ENCODE measurements around the gene XKR8. TPM values are rescaled to one million over a fixed set of nuclear protein-coding genes. Genes with fewer than 3 reads are reported as not detected.

The XKR8 gene
- 1.3 TPM for total RNA-seq
- polyA plus RNA-seq, result 5.2 TPM
- long read RNA-seq, donor 1, partial matches to known transcripts, result 0 of 1 reads
- long read RNA-seq, donor 1, other reads (novel, unspliced or antisense), result 0 of 1 reads
- long read RNA-seq, donor 2, partial matches to known transcripts, result 5 of 7 reads
- long read RNA-seq, donor 2, other reads (novel, unspliced or antisense), result 0 of 7 reads
- long read RNA-seq, donor 3, partial matches to known transcripts, result 0 of 2 reads
- long read RNA-seq, donor 3, other reads (novel, unspliced or antisense), result 0 of 2 reads
- long read RNA-seq, donor 4, partial matches to known transcripts, result 0 of 1 reads
- long read RNA-seq, donor 4, other reads (novel, unspliced or antisense), result 0 of 1 reads
- long read RNA-seq, donor 5, result 0 reads
- long read RNA-seq, donor 6, partial matches to known transcripts, result 0 of 1 reads
- long read RNA-seq, donor 6, other reads (novel, unspliced or antisense), result 0 of 1 reads
- long read RNA-seq, donor 7, partial matches to known transcripts, result 0 of 1 reads
- long read RNA-seq, donor 7, other reads (novel, unspliced or antisense), result 0 of 1 reads
- long read RNA-seq, donor 8, partial matches to known transcripts, result 0 of 2 reads
- long read RNA-seq, donor 8, other reads (novel, unspliced or antisense), result 0 of 2 reads
- long read RNA-seq, donor 9, result 0 reads
- long read RNA-seq, donor 10, partial matches to known transcripts, result 0 of 2 reads
- long read RNA-seq, donor 10, other reads (novel, unspliced or antisense), result 0 of 2 reads

- H3K4me3 ChIP-seq (ENCODE audit: low read length in 2 of 2), result peak within 1 kb of the TSS; percentile 82 to 86
- H3K27me3 ChIP-seq (ENCODE audit: control insufficient read depth in 2 of 2, insufficient read depth in 1 of 2, low read length in 1 of 2), result no peaks in the 10 kb centered on the region
- no peaks in the 10 kb centered on the region for H3K9me3 ChIP-seq (ENCODE audit: control insufficient read depth in 2 of 2, insufficient read depth in 1 of 2, low read length in 1 of 2)
- 4% methylated on average over 68 of the region's 68 CpGs for WGBS
- peak within 1 kb of the TSS; percentile 81 to 89 for H3K27ac ChIP-seq (ENCODE audit: low read depth in 1 of 2, low read length in 1 of 2)
- H3K36me3 ChIP-seq (ENCODE audit: control insufficient read depth in 2 of 2, insufficient read depth in 2 of 2, low read length in 1 of 2), result peaks cover 10 to 15% of the 10 kb centered on the region in 2 donors
- peak; percentile 50 to 93 (median 78) for DNase-seq (ENCODE audit: low read depth in 6 of 9, low spot score in 9 of 9)
- peaks cover 14 to 20% of the 10 kb centered on the region in 2 donors for H3K4me1 ChIP-seq (ENCODE audit: control insufficient read depth in 2 of 2, insufficient read depth in 2 of 2, low read length in 2 of 2)
Measured at GRCh38 chr1:27959792-27960603, at the start of gene XKR8. Gene XKR8, plus strand, starts transcription at chr1:27959973. Its CDS starts 97 bp downstream, at chr1:27960070.

GRCh38 chr1:27912429-27912828 lies 47.3 kb upstream of the XKR8 start:
- Histone ChIP-seq H3K4me1 (ENCODE audit: control insufficient read depth in 2 of 2, insufficient read depth in 2 of 2, low read length in 2 of 2) (peaks cover 0 to 14% of the 10 kb centered on the region in 2 donors), H3K36me3 (ENCODE audit: control insufficient read depth in 2 of 2, insufficient read depth in 2 of 2, low read length in 1 of 2) (peaks cover 18 to 42% of the 10 kb centered on the region in 2 donors), H3K27me3 (ENCODE audit: control insufficient read depth in 2 of 2, insufficient read depth in 1 of 2, low read length in 1 of 2) (peaks cover 0 to 6% of the 10 kb centered on the region in 2 donors), H3K27ac (ENCODE audit: low read depth in 1 of 2, low read length in 1 of 2) (no peak overlapping the region), H3K9me3 (ENCODE audit: control insufficient read depth in 2 of 2, insufficient read depth in 1 of 2, low read length in 1 of 2) (peaks cover 2 to 15% of the 10 kb centered on the region in 2 donors), H3K4me3 (ENCODE audit: low read length in 2 of 2) (no peak overlapping the region)
- no peak for DNase-seq (ENCODE audit: low read depth in 6 of 9, low spot score in 9 of 9)
- 100% methylated on average over 1 of the region's 1 CpG for WGBS

- peaks cover 0 to 14% of the 10 kb centered on the region in 2 donors for H3K4me1 ChIP-seq (ENCODE audit: control insufficient read depth in 2 of 2, insufficient read depth in 2 of 2, low read length in 2 of 2)
- peak overlapping the region in 1 of 2 donors; percentile 78 for H3K4me3 ChIP-seq (ENCODE audit: low read length in 2 of 2)
- 63% methylated on average over 7 of the region's 7 CpGs for WGBS
- H3K36me3 ChIP-seq (ENCODE audit: control insufficient read depth in 2 of 2, insufficient read depth in 2 of 2, low read length in 1 of 2), result peaks cover 2 to 20% of the 10 kb centered on the region in 2 donors
- peak overlapping the region; percentile 62 to 74 for H3K27ac ChIP-seq (ENCODE audit: low read depth in 1 of 2, low read length in 1 of 2)
- peaks cover 0 to 9% of the 10 kb centered on the region in 2 donors for H3K27me3 ChIP-seq (ENCODE audit: control insufficient read depth in 2 of 2, insufficient read depth in 1 of 2, low read length in 1 of 2)
- DNase-seq (ENCODE audit: low read depth in 6 of 9, low spot score in 9 of 9), result no peak
- H3K9me3 ChIP-seq (ENCODE audit: control insufficient read depth in 2 of 2, insufficient read depth in 1 of 2, low read length in 1 of 2), result peaks cover 2 to 15% of the 10 kb centered on the region in 2 donors
Measured at GRCh38 chr1:27915082-27915575, 44.6 kb upstream of the XKR8 start.

- no peaks in the 10 kb centered on the region for H3K36me3 ChIP-seq (ENCODE audit: control insufficient read depth in 2 of 2, insufficient read depth in 2 of 2, low read length in 1 of 2)
- H3K9me3 ChIP-seq (ENCODE audit: control insufficient read depth in 2 of 2, insufficient read depth in 1 of 2, low read length in 1 of 2), result no peaks in the 10 kb centered on the region
- peaks cover 0 to 3% of the 10 kb centered on the region in 2 donors for H3K27me3 ChIP-seq (ENCODE audit: control insufficient read depth in 2 of 2, insufficient read depth in 1 of 2, low read length in 1 of 2)
- H3K4me3 ChIP-seq (ENCODE audit: low read length in 2 of 2), result no peak overlapping the region
- no peak for DNase-seq (ENCODE audit: low read depth in 6 of 9, low spot score in 9 of 9)
- 93% methylated on average over 3 of the region's 3 CpGs for WGBS
- H3K4me1 ChIP-seq (ENCODE audit: control insufficient read depth in 2 of 2, insufficient read depth in 2 of 2, low read length in 2 of 2), result no peaks in the 10 kb centered on the region
- H3K27ac ChIP-seq (ENCODE audit: low read depth in 1 of 2, low read length in 1 of 2), result no peak overlapping the region
Measured at GRCh38 chr1:27922272-27922671, 37.5 kb upstream of the XKR8 start.

GRCh38 chr1:27928216-27928954 lies 31.4 kb upstream of the XKR8 start:
- Histone ChIP-seq H3K27me3 (ENCODE audit: control insufficient read depth in 2 of 2, insufficient read depth in 1 of 2, low read length in 1 of 2) (no peaks in the 10 kb centered on the region), H3K4me1 (ENCODE audit: control insufficient read depth in 2 of 2, insufficient read depth in 2 of 2, low read length in 2 of 2) (peaks cover 0 to 2% of the 10 kb centered on the region in 2 donors), H3K36me3 (ENCODE audit: control insufficient read depth in 2 of 2, insufficient read depth in 2 of 2, low read length in 1 of 2) (no peaks in the 10 kb centered on the region), H3K9me3 (ENCODE audit: control insufficient read depth in 2 of 2, insufficient read depth in 1 of 2, low read length in 1 of 2) (no peaks in the 10 kb centered on the region), H3K4me3 (ENCODE audit: low read length in 2 of 2) (no peak overlapping the region), H3K27ac (ENCODE audit: low read depth in 1 of 2, low read length in 1 of 2) (no peak overlapping the region)
- WGBS, result 93% methylated on average over 5 of the region's 5 CpGs
- DNase-seq (ENCODE audit: low read depth in 6 of 9, low spot score in 9 of 9), result no peak

GRCh38 chr1:27931184-27931583 lies 28.6 kb upstream of the XKR8 start:
- H3K9me3 ChIP-seq (ENCODE audit: control insufficient read depth in 2 of 2, insufficient read depth in 1 of 2, low read length in 1 of 2), result no peaks in the 10 kb centered on the region
- peaks cover 4 to 11% of the 10 kb centered on the region in 2 donors for H3K4me1 ChIP-seq (ENCODE audit: control insufficient read depth in 2 of 2, insufficient read depth in 2 of 2, low read length in 2 of 2)
- 97% methylated on average over 6 of the region's 6 CpGs for WGBS
- no peak overlapping the region for H3K4me3 ChIP-seq (ENCODE audit: low read length in 2 of 2)
- no peaks in the 10 kb centered on the region for H3K36me3 ChIP-seq (ENCODE audit: control insufficient read depth in 2 of 2, insufficient read depth in 2 of 2, low read length in 1 of 2)
- H3K27me3 ChIP-seq (ENCODE audit: control insufficient read depth in 2 of 2, insufficient read depth in 1 of 2, low read length in 1 of 2), result peaks cover 0 to 13% of the 10 kb centered on the region in 2 donors
- no peak for DNase-seq (ENCODE audit: low read depth in 6 of 9, low spot score in 9 of 9)
- H3K27ac ChIP-seq (ENCODE audit: low read depth in 1 of 2, low read length in 1 of 2), result no peak overlapping the region

GRCh38 chr1:27931759-27932158 lies 28.0 kb upstream of the XKR8 start:
- no peak for DNase-seq (ENCODE audit: low read depth in 6 of 9, low spot score in 9 of 9)
- H3K27me3 ChIP-seq (ENCODE audit: control insufficient read depth in 2 of 2, insufficient read depth in 1 of 2, low read length in 1 of 2), result peaks cover 0 to 13% of the 10 kb centered on the region in 2 donors
- H3K4me3 ChIP-seq (ENCODE audit: low read length in 2 of 2), result no peak overlapping the region
- WGBS, result 76% methylated on average over 4 of the region's 4 CpGs
- H3K9me3 ChIP-seq (ENCODE audit: control insufficient read depth in 2 of 2, insufficient read depth in 1 of 2, low read length in 1 of 2), result no peaks in the 10 kb centered on the region
- H3K36me3 ChIP-seq (ENCODE audit: control insufficient read depth in 2 of 2, insufficient read depth in 2 of 2, low read length in 1 of 2), result no peaks in the 10 kb centered on the region
- H3K4me1 ChIP-seq (ENCODE audit: control insufficient read depth in 2 of 2, insufficient read depth in 2 of 2, low read length in 2 of 2), result peaks cover 4 to 11% of the 10 kb centered on the region in 2 donors
- H3K27ac ChIP-seq (ENCODE audit: low read depth in 1 of 2, low read length in 1 of 2), result no peak overlapping the region

- Histone ChIP-seq H3K4me1 (ENCODE audit: control insufficient read depth in 2 of 2, insufficient read depth in 2 of 2, low read length in 2 of 2) (peaks cover 4 to 12% of the 10 kb centered on the region in 2 donors), H3K27ac (ENCODE audit: low read depth in 1 of 2, low read length in 1 of 2) (no peak within 1 kb of the TSS), H3K36me3 (ENCODE audit: control insufficient read depth in 2 of 2, insufficient read depth in 2 of 2, low read length in 1 of 2) (no peaks in the 10 kb centered on the region), H3K9me3 (ENCODE audit: control insufficient read depth in 2 of 2, insufficient read depth in 1 of 2, low read length in 1 of 2) (no peaks in the 10 kb centered on the region), H3K27me3 (ENCODE audit: control insufficient read depth in 2 of 2, insufficient read depth in 1 of 2, low read length in 1 of 2) (peaks cover 0 to 13% of the 10 kb centered on the region in 2 donors), H3K4me3 (ENCODE audit: low read length in 2 of 2) (no peak within 1 kb of the TSS)
- 8% methylated on average over 16 of the region's 16 CpGs for WGBS
- DNase-seq (ENCODE audit: low read depth in 6 of 9, low spot score in 9 of 9), result peak in 2 of 9 donors; percentile 10 to 16
Measured at GRCh38 chr1:27934818-27935549, 24.8 kb upstream of the XKR8 start, which contains the start of gene SMPDL3B. Gene SMPDL3B, plus strand, starts transcription at chr1:27935000. Its CDS starts 184 bp downstream, at chr1:27935184.

All from thymus (tissue), 14 donors.